HS-5 (cell line): ENCODE data around the gene FAM107B.

Experiments used
- DNase-seq: peaks from one replicate; pipeline ENCODE4 v3.0.0-alpha.2; 2012; ENCODE audit warnings: low read depth

The FAM107B gene

GRCh38 chr10:14578060-14578952, 196.4 kb downstream of the FAM107B start:
- DNase-seq = no peak

GRCh38 chr10:14574885-14575284, 199.8 kb downstream of the FAM107B start:
- DNase-seq = no peak

- DNase-seq = no peak
Observed at GRCh38 chr10:14574291-14574690, 200.4 kb downstream of the FAM107B start.

- no peak for DNase-seq
Observed at GRCh38 chr10:14573666-14574261, 200.9 kb downstream of the FAM107B start.

GRCh38 chr10:14572811-14573210, 201.9 kb downstream of the FAM107B start:
- no peak for DNase-seq

- no peak for DNase-seq
Observed at GRCh38 chr10:14571866-14572507, 202.7 kb downstream of the FAM107B start.

GRCh38 chr10:14570800-14571199, 203.9 kb downstream of the FAM107B start:
- no peak for DNase-seq

GRCh38 chr10:14569274-14570060, 205.2 kb downstream of the FAM107B start:
- no peak for DNase-seq

GRCh38 chr10:14567421-14567820, 207.3 kb downstream of the FAM107B start:
- no peak for DNase-seq

- DNase-seq = no peak
Observed at GRCh38 chr10:14566498-14566897, 208.2 kb downstream of the FAM107B start.

- no peak for DNase-seq
Observed at GRCh38 chr10:14565199-14565598, 209.5 kb downstream of the FAM107B start.

- no peak for DNase-seq
Observed at GRCh38 chr10:14564268-14564744, 210.4 kb downstream of the FAM107B start.

GRCh38 chr10:14563359-14563940, 211.2 kb downstream of the FAM107B start:
- no peak for DNase-seq

- no peak for DNase-seq
Observed at GRCh38 chr10:14563076-14563336, 211.7 kb downstream of the FAM107B start.

GRCh38 chr10:14562218-14563075, 212.2 kb downstream of the FAM107B start:
- no peak for DNase-seq

GRCh38 chr10:14560791-14561765, 213.6 kb downstream of the FAM107B start:
- DNase-seq = no peak

- no peak for DNase-seq
Observed at GRCh38 chr10:14560274-14560673, 214.4 kb downstream of the FAM107B start.

GRCh38 chr10:14558025-14558424, 216.7 kb downstream of the FAM107B start:
- DNase-seq = no peak

GRCh38 chr10:14557567-14557966, 217.1 kb downstream of the FAM107B start:
- DNase-seq = no peak
